ENCODE results near the gene TULP1.

The TULP1 gene

DNA sequence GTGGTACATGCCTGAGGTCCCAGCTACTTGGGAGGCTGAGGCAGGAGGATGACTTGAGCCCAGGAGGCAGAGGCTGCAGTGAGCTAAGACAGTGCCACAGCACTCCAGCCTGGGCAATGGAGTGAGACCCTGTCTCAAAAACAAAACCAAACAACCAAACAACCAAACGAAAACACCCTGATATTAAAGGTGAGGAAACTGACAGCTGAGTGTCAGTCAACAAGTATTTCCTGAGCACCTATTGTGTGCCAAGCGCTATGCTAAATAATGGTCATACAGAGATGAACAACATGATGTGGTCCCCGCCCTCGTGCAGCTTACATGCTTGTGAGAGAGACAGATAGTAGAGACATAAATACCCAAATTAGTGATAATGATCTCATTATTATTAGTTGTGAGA, 1.9 kb upstream of the TULP1 start:
- no peak for DNase-seq (ENCODE audit: extremely low read depth, insufficient read length)
- TF ChIP-seq, protein P1, sequence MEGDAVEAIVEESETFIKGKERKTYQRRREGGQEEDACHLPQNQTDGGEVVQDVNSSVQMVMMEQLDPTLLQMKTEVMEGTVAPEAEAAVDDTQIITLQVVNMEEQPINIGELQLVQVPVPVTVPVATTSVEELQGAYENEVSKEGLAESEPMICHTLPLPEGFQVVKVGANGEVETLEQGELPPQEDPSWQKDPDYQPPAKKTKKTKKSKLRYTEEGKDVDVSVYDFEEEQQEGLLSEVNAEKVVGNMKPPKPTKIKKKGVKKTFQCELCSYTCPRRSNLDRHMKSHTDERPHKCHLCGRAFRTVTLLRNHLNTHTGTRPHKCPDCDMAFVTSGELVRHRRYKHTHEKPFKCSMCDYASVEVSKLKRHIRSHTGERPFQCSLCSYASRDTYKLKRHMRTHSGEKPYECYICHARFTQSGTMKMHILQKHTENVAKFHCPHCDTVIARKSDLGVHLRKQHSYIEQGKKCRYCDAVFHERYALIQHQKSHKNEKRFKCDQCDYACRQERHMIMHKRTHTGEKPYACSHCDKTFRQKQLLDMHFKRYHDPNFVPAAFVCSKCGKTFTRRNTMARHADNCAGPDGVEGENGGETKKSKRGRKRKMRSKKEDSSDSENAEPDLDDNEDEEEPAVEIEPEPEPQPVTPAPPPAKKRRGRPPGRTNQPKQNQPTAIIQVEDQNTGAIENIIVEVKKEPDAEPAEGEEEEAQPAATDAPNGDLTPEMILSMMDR (IDR thresholded peaks at IDR 0.05; ENCODE audit: insufficient read depth, low read length, poor library complexity, severe bottlenecking): no peak
- Histone ChIP-seq H3K36me3 (ENCODE audit: control insufficient read depth, insufficient read depth, low read length) (no peaks in the 10 kb centered on the region), H3K4me3 (replicated peaks; ENCODE audit: low read depth, low read length) (no peak overlapping the region), H3K27me3 (replicated peaks; ENCODE audit: control insufficient read depth, insufficient read depth, low read length) (no peaks in the 10 kb centered on the region; the same call in none of the 2 replicates)

DNA sequence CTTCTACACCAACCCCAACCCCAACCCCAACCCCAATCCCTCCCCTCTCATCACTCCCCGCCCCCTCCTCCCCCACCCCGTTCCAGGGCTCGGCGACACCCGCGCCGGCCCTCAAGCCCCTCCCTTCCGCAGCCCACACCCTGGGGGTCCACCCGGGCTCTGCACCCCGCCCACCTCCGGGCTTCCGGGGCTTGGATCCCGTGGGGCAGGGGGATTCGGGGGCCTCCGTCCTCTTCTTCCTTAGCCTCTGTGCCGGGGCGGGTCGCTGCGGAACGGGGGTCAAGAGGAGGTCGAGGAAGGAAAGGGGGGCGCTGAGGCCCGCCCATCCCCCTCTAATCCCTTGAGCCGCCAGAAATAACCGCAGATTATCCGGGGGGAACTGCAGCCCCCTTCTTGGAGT, 690 bp downstream of the TULP1 start:
- TF ChIP-seq, protein P1 (IDR thresholded peaks at IDR 0.05; ENCODE audit: insufficient read depth, low read length, poor library complexity, severe bottlenecking): no peak
- DNase-seq (ENCODE audit: extremely low read depth, insufficient read length): no peak
- Histone ChIP-seq H3K4me3 (replicated peaks; ENCODE audit: low read depth, low read length) (no peak overlapping the region), H3K36me3 (ENCODE audit: control insufficient read depth, insufficient read depth, low read length) (no peaks in the 10 kb centered on the region), H3K27me3 (replicated peaks; ENCODE audit: control insufficient read depth, insufficient read depth, low read length) (no peaks in the 10 kb centered on the region; the same call in none of the 2 replicates)

DNA sequence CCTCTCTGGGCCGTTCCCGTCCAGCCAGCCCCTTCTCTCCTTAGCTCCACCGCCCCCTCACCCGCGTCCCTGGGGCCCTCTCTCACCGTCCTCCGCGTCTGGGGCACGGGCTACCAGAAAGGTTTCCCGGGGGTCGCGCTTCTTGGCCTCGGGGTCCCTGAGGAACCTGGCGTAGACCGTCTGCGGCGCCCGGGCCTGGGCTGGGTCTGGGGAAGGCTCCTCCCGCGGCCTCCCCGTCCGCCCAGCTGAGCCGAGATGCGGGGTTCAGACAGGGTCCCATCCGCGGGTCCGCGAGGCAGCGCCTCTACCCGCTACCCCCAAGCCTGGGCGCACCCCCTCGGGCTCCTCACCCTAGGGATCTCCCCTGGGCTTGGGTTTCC, 1.1 kb downstream of the TULP1 start:
- TF ChIP-seq, protein P1 (IDR thresholded peaks at IDR 0.05; ENCODE audit: insufficient read depth, low read length, poor library complexity, severe bottlenecking): no peak
- Histone ChIP-seq H3K27me3 (replicated peaks; ENCODE audit: control insufficient read depth, insufficient read depth, low read length) (no peaks in the 10 kb centered on the region; the same call in none of the 2 replicates), H3K36me3 (ENCODE audit: control insufficient read depth, insufficient read depth, low read length) (no peaks in the 10 kb centered on the region), H3K4me3 (replicated peaks; ENCODE audit: low read depth, low read length) (no peak overlapping the region)
- no peak for DNase-seq (ENCODE audit: extremely low read depth, insufficient read length)

DNA sequence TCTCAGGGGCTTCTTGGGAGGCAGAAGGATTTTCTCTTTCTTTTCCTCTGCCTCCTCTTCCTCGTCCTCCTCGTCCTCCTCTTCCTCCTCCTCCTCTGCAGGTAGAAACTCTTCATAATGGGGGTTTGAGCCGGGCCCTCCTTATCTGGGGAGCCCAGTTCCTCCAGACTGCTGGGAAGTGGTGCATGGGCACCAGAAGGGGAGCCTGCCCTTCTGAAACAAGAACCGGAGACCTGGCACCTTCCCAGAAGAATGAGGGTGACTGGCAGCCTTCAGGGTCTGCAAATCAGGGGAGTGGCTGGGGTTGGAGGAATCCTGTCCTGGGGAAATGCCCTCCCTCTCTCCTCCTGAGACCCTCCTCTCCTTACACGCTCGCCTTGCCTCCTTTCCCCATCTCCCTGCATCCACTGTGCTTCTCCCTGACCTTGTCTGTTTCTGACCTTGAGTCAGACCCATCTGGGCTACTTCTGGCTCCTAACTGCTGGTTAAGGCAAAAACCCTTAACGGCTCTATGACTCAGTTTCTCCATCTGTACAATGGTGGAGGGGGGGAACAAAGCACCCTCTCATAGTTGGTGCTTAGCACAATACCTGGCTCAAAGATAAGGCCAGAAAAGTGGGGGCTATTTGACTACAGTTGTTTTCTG, 1.7 kb downstream of the TULP1 start:
- Histone ChIP-seq H3K4me3 (replicated peaks; ENCODE audit: low read depth, low read length) (no peak overlapping the region), H3K36me3 (ENCODE audit: control insufficient read depth, insufficient read depth, low read length) (no peaks in the 10 kb centered on the region), H3K27me3 (replicated peaks; ENCODE audit: control insufficient read depth, insufficient read depth, low read length) (no peaks in the 10 kb centered on the region; the same call in none of the 2 replicates)
- DNase-seq (ENCODE audit: extremely low read depth, insufficient read length): no peak
- TF ChIP-seq, protein P1 (IDR thresholded peaks at IDR 0.05; ENCODE audit: insufficient read depth, low read length, poor library complexity, severe bottlenecking): no peak

DNA sequence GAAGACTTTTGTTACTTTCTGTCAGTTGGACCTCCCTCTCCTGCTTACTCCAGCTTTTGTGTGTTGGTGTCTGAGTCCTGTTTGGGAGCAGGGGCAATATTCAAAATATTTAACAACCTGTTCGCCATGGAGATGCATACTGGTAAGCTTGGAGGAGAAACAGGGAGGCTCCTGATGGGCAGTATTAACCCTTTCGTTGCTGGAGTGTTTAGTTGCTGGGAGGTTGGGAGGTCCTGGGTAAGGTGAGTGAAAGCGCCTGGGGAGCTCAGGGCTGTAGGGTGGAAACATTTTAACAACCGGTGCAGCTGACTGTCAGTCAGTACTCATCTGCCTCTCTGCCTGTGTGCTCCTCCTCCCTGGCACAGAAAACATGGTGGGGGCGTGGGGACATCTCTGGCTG, 4.2 kb downstream of the TULP1 start:
- Histone ChIP-seq H3K27me3 (replicated peaks; ENCODE audit: control insufficient read depth, insufficient read depth, low read length) (no peaks in the 10 kb centered on the region; the same call in none of the 2 replicates), H3K36me3 (ENCODE audit: control insufficient read depth, insufficient read depth, low read length) (no peaks in the 10 kb centered on the region), H3K4me3 (replicated peaks; ENCODE audit: low read depth, low read length) (no peak overlapping the region)
- TF ChIP-seq, protein P1 (IDR thresholded peaks at IDR 0.05; ENCODE audit: insufficient read depth, low read length, poor library complexity, severe bottlenecking): no peak
- DNase-seq (ENCODE audit: extremely low read depth, insufficient read length): no peak

DNA sequence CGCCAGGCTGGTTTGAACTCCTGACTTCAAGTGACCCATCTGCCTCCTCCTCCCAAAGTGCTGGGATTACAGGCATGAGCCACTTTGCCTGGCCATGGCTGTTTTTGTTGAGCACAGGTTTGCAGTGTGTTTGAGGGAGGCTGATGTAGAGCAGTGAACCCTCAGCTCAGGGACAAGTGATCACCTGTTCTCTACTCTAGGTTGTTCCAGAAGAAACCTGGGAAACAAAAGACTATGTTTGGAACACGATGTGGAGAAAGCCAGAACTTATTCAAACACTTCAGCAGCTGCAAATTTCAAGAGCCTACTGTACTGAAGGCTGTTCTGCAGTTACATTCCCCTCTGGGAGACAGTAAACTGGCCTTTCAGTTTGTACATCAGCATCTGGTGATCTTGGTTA, 4.7 kb downstream of the TULP1 start:
- TF ChIP-seq, protein P1 (IDR thresholded peaks at IDR 0.05; ENCODE audit: insufficient read depth, low read length, poor library complexity, severe bottlenecking): no peak
- DNase-seq (ENCODE audit: extremely low read depth, insufficient read length): no peak
- Histone ChIP-seq H3K4me3 (replicated peaks; ENCODE audit: low read depth, low read length) (no peak overlapping the region), H3K36me3 (ENCODE audit: control insufficient read depth, insufficient read depth, low read length) (no peaks in the 10 kb centered on the region), H3K27me3 (replicated peaks; ENCODE audit: control insufficient read depth, insufficient read depth, low read length) (no peaks in the 10 kb centered on the region; the same call in none of the 2 replicates)
